WTC11 (cell line): ENCODE results near the gene ATRIP. TPM values are rescaled to one million over a fixed set of nuclear protein-coding genes. Genes with fewer than 3 reads are reported as not detected.

Experiments used
- ATAC-seq: fragments of 200-7000 bp; cut with Tn5 transposase; 2 replicates; pipeline ENCODE4 v1.10.0; 2021; ENCODE audit warnings: mild to moderate bottlenecking, moderate library complexity
- CTCF ChIA-PET: fragments of 300-600 bp; sonication (Branson Sonifier 250); formaldehyde crosslinking; loops from one replicate; lab custom pipeline; 2021; ENCODE audit warnings: antibody characterized with exemption; lab: Charles Lee
- POLR2A ChIA-PET: fragments of 350-600 bp; sonication (Branson Sonifier 250); formaldehyde crosslinking; loops from one replicate; lab custom pipeline; 2021; ENCODE audit warnings: antibody characterized with exemption; lab: Charles Lee
- DNase-seq: peaks from one replicate; pipeline ENCODE4 v3.0.0; 2021; ENCODE audit warnings: low spot score
- H3K27ac Mint-ChIP-seq: 2 replicates; pipeline ENCODE4 v1.8.0; 2021; ENCODE audit warnings: mixed read lengths
- H3K27me3 Mint-ChIP-seq: 2 replicates; pipeline ENCODE4 v1.8.0; 2021; ENCODE audit warnings: low read depth, mild to moderate bottlenecking, moderate library complexity, mixed read lengths
- H3K36me3 Mint-ChIP-seq: 2 replicates; pipeline ENCODE4 v1.8.0; 2021; ENCODE audit warnings: mixed read lengths
- H3K4me1 Mint-ChIP-seq: 2 replicates; pipeline ENCODE4 v1.8.0; 2022; ENCODE audit warnings: mixed read lengths
- H3K4me3 Mint-ChIP-seq: 2 replicates; pipeline ENCODE4 v1.8.0; 2021; ENCODE audit warnings: mild to moderate bottlenecking, moderate library complexity, mixed read lengths
- H3K9me3 Mint-ChIP-seq: 2 replicates; pipeline ENCODE4 v1.8.0; 2021; ENCODE audit warnings: mixed read lengths
- AR ChIP-seq: fragments of 250-450 bp; sonication (Bioruptor Pico); IDR thresholded peaks from 2 replicates; pipeline ENCODE4 v1.9.0; 2021; ENCODE audit warnings: mild to moderate bottlenecking
- ATF1 ChIP-seq: sonication (generic); formaldehyde crosslinking; IDR thresholded peaks from 2 replicates; pipeline ENCODE4 v1.8.1; 2023; ENCODE audit warnings: mild to moderate bottlenecking, moderate library complexity, missing genetic modification reagents
- ATF6 ChIP-seq: sonication (generic); formaldehyde crosslinking; IDR thresholded peaks from 2 replicates; pipeline ENCODE4 v1.8.1; 2023; ENCODE audit warnings: mild to moderate bottlenecking, missing genetic modification reagents
- CREB1 ChIP-seq: sonication (generic); formaldehyde crosslinking; IDR thresholded peaks from 2 replicates; pipeline ENCODE4 v1.8.0; 2023; ENCODE audit warnings: mild to moderate bottlenecking, missing genetic modification reagents
- IRF2 ChIP-seq: sonication (generic); formaldehyde crosslinking; IDR thresholded peaks from 2 replicates; pipeline ENCODE4 v1.8.0; 2022; ENCODE audit warnings: low read depth, missing genetic modification reagents, borderline replicate concordance
- MYBL2 ChIP-seq: sonication (generic); formaldehyde crosslinking; IDR thresholded peaks from 2 replicates; pipeline ENCODE4 v1.8.1; 2023; ENCODE audit warnings: mild to moderate bottlenecking, moderate library complexity, missing genetic modification reagents
- NR1H2 ChIP-seq: sonication (generic); formaldehyde crosslinking; IDR thresholded peaks from 2 replicates; pipeline ENCODE4 v1.9.0; 2021; ENCODE audit warnings: mild to moderate bottlenecking, moderate library complexity, missing genetic modification reagents
- PRDM15 ChIP-seq: sonication (generic); formaldehyde crosslinking; IDR thresholded peaks from 2 replicates; pipeline ENCODE4 v1.8.0; 2022; ENCODE audit warnings: missing genetic modification reagents
- RELA ChIP-seq: sonication (generic); formaldehyde crosslinking; IDR thresholded peaks from 2 replicates; pipeline ENCODE4 v1.8.1; 2022; ENCODE audit warnings: missing genetic modification reagents, mild to moderate bottlenecking, borderline replicate concordance
- RORB ChIP-seq: fragments of 250-450 bp; sonication (Bioruptor Pico); IDR thresholded peaks from 2 replicates; pipeline ENCODE4 v1.9.0; 2021; ENCODE audit warnings: mild to moderate bottlenecking
- SMAD3 ChIP-seq: sonication (generic); formaldehyde crosslinking; IDR thresholded peaks from 2 replicates; pipeline ENCODE4 v1.8.0; 2022; ENCODE audit warnings: missing genetic modification reagents, mild to moderate bottlenecking, borderline replicate concordance
- TEAD1 ChIP-seq: sonication (generic); formaldehyde crosslinking; IDR thresholded peaks from 2 replicates; pipeline ENCODE4 v1.8.0; 2022; ENCODE audit warnings: mild to moderate bottlenecking, missing genetic modification reagents
- USF1 ChIP-seq: sonication (generic); formaldehyde crosslinking; IDR thresholded peaks from 2 replicates; pipeline ENCODE4 v1.8.0; 2022; ENCODE audit warnings: mild to moderate bottlenecking, missing genetic modification reagents
- ZBTB21 ChIP-seq: sonication (generic); formaldehyde crosslinking; IDR thresholded peaks from 2 replicates; pipeline ENCODE4 v1.8.1; 2023; ENCODE audit warnings: mild to moderate bottlenecking, missing genetic modification reagents, borderline replicate concordance
- ZBTB43 ChIP-seq: sonication (generic); formaldehyde crosslinking; IDR thresholded peaks from 2 replicates; pipeline ENCODE4 v1.8.1; 2023; ENCODE audit warnings: mild to moderate bottlenecking, missing genetic modification reagents
- ZNF219 ChIP-seq: sonication (generic); formaldehyde crosslinking; IDR thresholded peaks from 2 replicates; pipeline ENCODE4 v1.8.0; 2023; ENCODE audit warnings: missing genetic modification reagents, mild to moderate bottlenecking, borderline replicate concordance
- total RNA-seq: library from RNA; stranded (reverse); gene quantifications from 3 replicates; pipeline ENCODE4 v1.2.3, GENCODE V29; 2021

ATRIP gene
- total RNA-seq, 1 experiment from 2014 or later, result 18.2 TPM

GRCh38 chr3:48420561-48420960 lies 26.0 kb upstream of the ATRIP start:
- Mint-ChIP-seq H3K9me3 (no peaks in the 10 kb centered on the region), H3K36me3 (peaks cover 11% of the 10 kb centered on the region), H3K4me1 (peaks cover 5% of the 10 kb centered on the region), H3K4me3 (no peak overlapping the region), H3K27ac (peak overlapping the region; percentile 14; the same call in 1 of the 2 replicates), H3K27me3 (no peaks in the 10 kb centered on the region)
- DNase-seq, result no peak
- CTCF ChIA-PET, result interaction anchor here (1.4 to 18.3 kb wide), 2 partner anchors 16 to 20 kb away, joined by 4 to 218 read pairs; no protein-coding TSS in a partner anchor
- no peak for ATAC-seq
- no peak for TF ChIP-seq ZBTB21 (CRISPR knock-in tag)
- POLR2A ChIA-PET, result interaction anchor here (0.6 kb wide), 1 partner anchor 335 kb away, joined by 7 read pairs; no protein-coding TSS in a partner anchor

GRCh38 chr3:48422272-48422671 lies 24.3 kb upstream of the ATRIP start:
- ChIA-PET CTCF (interaction anchor here (1.0 to 18.3 kb wide), 9 partner anchors 10 to 1478 kb away, joined by 3 to 218 read pairs (median 7); partner anchors contain the start of genes CCDC51 and TMA7), POLR2A (no interaction called here)
- Mint-ChIP-seq H3K9me3 (no peaks in the 10 kb centered on the region), H3K27me3 (no peaks in the 10 kb centered on the region), H3K36me3 (peaks cover 7% of the 10 kb centered on the region; the same call in 1 of the 2 replicates), H3K4me1 (peaks cover 19% of the 10 kb centered on the region), H3K4me3 (no peak overlapping the region), H3K27ac (no peak overlapping the region)
- ATAC-seq (peak; percentile 50), DNase-seq (no peak)
- TF ChIP-seq NR1H2 (CRISPR knock-in tag), result no peak
- no peak for TF ChIP-seq USF1 (CRISPR knock-in tag)
- no peak for TF ChIP-seq AR (CRISPR knock-in tag)
- no peak for TF ChIP-seq PRDM15 (CRISPR knock-in tag)
- no peak for TF ChIP-seq ZNF219 (CRISPR knock-in tag)
- no peak for TF ChIP-seq RORB (CRISPR knock-in tag)
- TF ChIP-seq ATF1, result no peak
- TF ChIP-seq TEAD1, result no peak
- TF ChIP-seq CREB1 (CRISPR knock-in tag), result no peak
- TF ChIP-seq MYBL2 (CRISPR knock-in tag), result no peak
- TF ChIP-seq RELA (CRISPR knock-in tag), result no peak
- no peak for TF ChIP-seq ZBTB43 (CRISPR knock-in tag)
- no peak for TF ChIP-seq SMAD3 (CRISPR knock-in tag)
- no peak for TF ChIP-seq IRF2 (CRISPR knock-in tag)
- no peak for TF ChIP-seq ATF6 (CRISPR knock-in tag)
